Right lobe of liver (tissue), 4 donors: ENCODE measurements around the gene SLC15A4.

Experiments used
- CTCF ChIP-seq, 4 donors: fragments of 200-600 bp in 3 of 4; fragments of 450-650 bp in 1 of 4; IDR thresholded peaks; one replicate each; pipeline versions ENCODE4 v1.5.1 to v1.8.0; 2016 to 2022; ENCODE audit warnings: antibody characterized with exemption in 4 of 4, mild to moderate bottlenecking in 2 of 4
- POLR2A ChIP-seq: fragments of 450-650 bp; IDR thresholded peaks from one replicate; pipeline ENCODE4 v1.6.1; 2017; ENCODE audit warnings: antibody characterized with exemption, mild to moderate bottlenecking
- donor health status: DM: no; HTN: no; CAD: no.
- donor health status: DM: no; HTN: no; CAD: no.
- donor health status: DM: no; HTN: yes; CAD: no.

- no peak for TF ChIP-seq CTCF (IDR thresholded peaks at IDR 0.05)
- TF ChIP-seq POLR2A: no peak
Measured at GRCh38 chr12:128787827-128788226, 35.9 kb downstream of the SLC15A4 start.
